GM12878 (cell line): ENCODE results near the gene MSANTD2. TPM values are rescaled to one million over a fixed set of nuclear protein-coding genes. Genes with fewer than 3 reads are reported as not detected.
A peak's percentile ranks its signal among the peaks of the same experiment; 100 is the strongest.

Experiments
- ATAC-seq: fragments of 200-7000 bp; cut with Tn5 transposase; 3 replicates; pipeline ENCODE4 v1.9.1; 2020; ENCODE audit warnings: mild to moderate bottlenecking, moderate library complexity
- BruUV-seq: library from RNA; stranded (reverse); fragments of 400-500 nt; replicated peaks from 2 replicates; lab custom pipeline; 2021; lab: Mats Ljungman, UMichigan
- CTCF ChIA-PET: fragments of 300-600 bp; sonication (Branson Sonifier 250); formaldehyde crosslinking; extraction: SDS; loops from one replicate; lab custom pipeline; 2021; ENCODE audit warnings: inconsistent platforms; lab: Yijun Ruan, JAX
- POLR2A ChIA-PET: fragments of 350-600 bp; formaldehyde crosslinking; extraction: SDS; loops from one replicate; lab custom pipeline; 2021; ENCODE audit warnings: inconsistent platforms; lab: Charles Lee
- RAD21 ChIA-PET: fragments of 300-600 bp; sonication (Branson Sonifier 250); formaldehyde crosslinking; loops from one replicate; lab custom pipeline; 2023; ENCODE audit warnings: antibody characterized with exemption; ENCODE audit not compliant: unreplicated experiment; lab: Charles Lee
- SMC1A ChIA-PET: fragments of 300-600 bp; sonication (Branson Sonifier 250); formaldehyde crosslinking; loops from one replicate; lab custom pipeline; 2023; ENCODE audit not compliant: unreplicated experiment, uncharacterized antibody; lab: Charles Lee
- DNase-seq: peaks from one replicate; pipeline ENCODE4 v3.0.0-alpha.2; 2011; ENCODE audit warnings: low read depth, low spot score
- FAIRE-seq: peaks from 3 replicates; lab custom pipeline; 2011; peaks lifted over from hg19 to GRCh38; lab: Jason Lieb, UNC
- H2AFZ ChIP-seq: 2 replicates; pipeline ENCODE4 v1.6.0; 2011; ENCODE audit warnings: low read depth, low read length, control low read depth; ENCODE audit not compliant: control insufficient read depth
- H3K27ac ChIP-seq: 2 replicates; pipeline ENCODE4 v1.5.1; 2011; ENCODE audit warnings: control low read depth; ENCODE audit not compliant: control insufficient read depth, insufficient read depth
- H3K27me3 ChIP-seq, 2 experiments: replicated peaks in 1 of 2; 2 replicates each; pipeline versions ENCODE4 v1.6.0 to v1.6.1; 2011; ENCODE audit warnings: low read length in 1 of 2; ENCODE audit not compliant: control insufficient read depth in 2 of 2, insufficient read depth in 2 of 2
- H3K36me3 ChIP-seq, 2 experiments: 2 replicates each; pipeline ENCODE4 v1.5.1; 2011; ENCODE audit warnings: low read length in 1 of 2; ENCODE audit not compliant: control insufficient read depth in 2 of 2, insufficient read depth in 2 of 2
- H3K4me1 ChIP-seq: 2 replicates; pipeline ENCODE4 v1.6.1; 2011; ENCODE audit warnings: mild to moderate bottlenecking, low read length, moderate library complexity, mixed read lengths; ENCODE audit not compliant: control insufficient read depth, insufficient read depth
- H3K4me2 ChIP-seq: 2 replicates; pipeline ENCODE4 v1.6.0; 2011; ENCODE audit warnings: control low read depth; ENCODE audit not compliant: control insufficient read depth, insufficient read depth
- H3K4me3 ChIP-seq: fragments of 200-600 bp; sonication (generic); 2 replicates; pipeline ENCODE4 v1.5.1; 2016
- H3K79me2 ChIP-seq: 2 replicates; pipeline ENCODE4 v1.6.0; 2011; ENCODE audit warnings: low read length; ENCODE audit not compliant: control insufficient read depth, insufficient read depth
- H3K9ac ChIP-seq: 2 replicates; pipeline ENCODE4 v1.8.0; 2011; ENCODE audit warnings: low read length, control low read depth, mixed read lengths; ENCODE audit not compliant: control insufficient read depth, insufficient read depth
- H3K9me3 ChIP-seq: replicated peaks from 3 replicates; pipeline ENCODE4 v1.5.1; 2011; ENCODE audit warnings: mild to moderate bottlenecking, low read length; ENCODE audit not compliant: control insufficient read depth, insufficient read depth
- H4K20me1 ChIP-seq: 2 replicates; pipeline ENCODE4 v1.6.0; 2011; ENCODE audit not compliant: control insufficient read depth, insufficient read depth
- BRCA1 ChIP-seq: IDR thresholded peaks from 2 replicates; pipeline ENCODE4 v1.6.1; 2011; ENCODE audit warnings: low read depth, low read length, improper control_type of control experiment
- CHD4 ChIP-seq: fragments of 200-600 bp; sonication (generic); IDR thresholded peaks from 2 replicates; pipeline ENCODE4 v1.6.1; 2016; ENCODE audit warnings: mild to moderate bottlenecking
- EP300 ChIP-seq, 2 experiments: fragments of 150-350 bp in 1 of 2; IDR thresholded peaks; 2 replicates each; pipeline ENCODE4 v1.6.1; 2011 to 2012; ENCODE audit warnings: low read depth in 2 of 2, low read length in 2 of 2, borderline replicate concordance in 1 of 2, improper control_type of control experiment in 1 of 2, inconsistent platforms in 1 of 2; ENCODE audit not compliant: control insufficient read depth in 1 of 2
- HDGF ChIP-seq: fragments of 450-650 bp; IDR thresholded peaks from 2 replicates; pipeline ENCODE4 v1.6.1; 2016; ENCODE audit warnings: antibody characterized with exemption
- KDM1A ChIP-seq: fragments of 200-600 bp; sonication (generic); IDR thresholded peaks from 2 replicates; pipeline ENCODE4 v1.6.1; 2016; ENCODE audit warnings: borderline replicate concordance
- KLF5 ChIP-seq: fragments of 450-650 bp; IDR thresholded peaks from 2 replicates; pipeline ENCODE4 v1.6.1; 2014; ENCODE audit warnings: mild to moderate bottlenecking; ENCODE audit not compliant: partially characterized antibody
- MEF2B ChIP-seq: fragments of 450-650 bp; IDR thresholded peaks from 2 replicates; pipeline ENCODE4 v1.6.1; 2018; ENCODE audit warnings: mild to moderate bottlenecking, moderate library complexity; ENCODE audit not compliant: partially characterized antibody, poor library complexity, severe bottlenecking
- MYB ChIP-seq: fragments of 150-350 bp; IDR thresholded peaks from 2 replicates; pipeline ENCODE4 v1.6.1; 2014; ENCODE audit warnings: mild to moderate bottlenecking, low read depth, low read length, borderline replicate concordance
- POLR2AphosphoS2 ChIP-seq: IDR thresholded peaks from 2 replicates; pipeline ENCODE4 v1.6.1; 2011; ENCODE audit warnings: low read depth, mild to moderate bottlenecking, low read length, improper control_type of control experiment, moderate library complexity
- RUNX3 ChIP-seq: IDR thresholded peaks from 2 replicates; pipeline ENCODE4 v1.6.1; 2012; ENCODE audit warnings: low read length, inconsistent platforms
- SP1 ChIP-seq: IDR thresholded peaks from one replicate; pipeline ENCODE4 v1.6.1; 2011; ENCODE audit warnings: low read depth, low read length
- TCF12 ChIP-seq: IDR thresholded peaks from 2 replicates; pipeline ENCODE4 v1.6.1; 2011; ENCODE audit warnings: low read depth, mild to moderate bottlenecking, low read length
- ZBTB40 ChIP-seq: fragments of 450-650 bp; IDR thresholded peaks from 2 replicates; pipeline ENCODE4 v1.6.1; 2016; ENCODE audit warnings: mild to moderate bottlenecking, moderate library complexity, borderline replicate concordance
- ZSCAN29 ChIP-seq: fragments of 450-650 bp; IDR thresholded peaks from 2 replicates; pipeline ENCODE4 v1.6.1; 2017; ENCODE audit warnings: mild to moderate bottlenecking, moderate library complexity
- WGBS: methylation state at CpG from one replicate; pipeline ENCODE4 v1.1.6; 2016; ENCODE audit warnings: low lambda C conversion rate; ENCODE audit not compliant: insufficient replicate concordance, insufficient coverage; ENCODE audit errors: missing lambda C conversion rate; 5-methylcytosine and 5-hydroxymethylcytosine counted together
- in situ Hi-C: fragments of 300-500 bp; cut with MboI; formaldehyde crosslinking; loops from 9 replicates; pipeline ENCODE4 v1.14.3; 2018; ENCODE audit warnings: mixed read lengths
- intact Hi-C: fragments of 100-400 bp; cut with micrococcal nuclease; formaldehyde crosslinking; loops from one replicate; pipeline ENCODE4 v1.14.2; 2022; ENCODE audit not compliant: unreplicated experiment
- polyA plus RNA-seq, 11 experiments: library from polyadenylated mRNA; depleted of rRNA in 4 of 11; unstranded in 6 of 11; stranded (reverse) in 5 of 11; fragments of >200 nt; fragmentation: Nextera tagmentation in 4 of 11; fragmentation: Illumina TruSeq in 1 of 11; extraction: Ambion mirVana in 4 of 11; extraction: Trizol in 1 of 11; gene quantifications; 1 replicate in 1 of 11; 2 replicates in 10 of 11; pipeline versions ENCODE4 v1.2.1 to v1.2.3, GENCODE V29; 2011 to 2016; ENCODE audit warnings: inconsistent platforms in 2 of 11, missing spikeins in 2 of 11, low read depth in 1 of 11
- total RNA-seq, 4 experiments: library from RNA; depleted of rRNA in 3 of 4; stranded (reverse); fragments of >200 nt in 3 of 4; fragmentation: Illumina TruSeq in 1 of 4; extraction: Trizol in 1 of 4; gene quantifications; 2 replicates each; pipeline versions ENCODE4 v1.2.1 to v1.2.3, GENCODE V29; 2013 to 2021

Gene MSANTD2
- total and polyA plus RNA-seq, 10 of the 15 experiments (the other 5 are each of a cell fraction or from before 2014, with no cell fraction given), result 3.0 to 12.4 (median 8.0) TPM

GRCh38 chr11:124832571-124832970 lies 32.4 kb upstream of the MSANTD2 start:
- BruUV-seq, result no TSS peak
- ChIA-PET SMC1A (interaction anchor here (0.7 to 2.2 kb wide), 3 partner anchors 163 to 199 kb away, joined by 3 to 9 read pairs (median 5); no protein-coding TSS in a partner anchor), RAD21 (no interaction called here), CTCF (interaction anchor here (0.6 to 7.1 kb wide), 7 partner anchors 21 to 181 kb away, joined by 3 to 102 read pairs (median 4); no protein-coding TSS in a partner anchor), POLR2A (interaction anchor here (0.9 kb wide), 1 partner anchor 162 kb away, joined by 3 read pairs; no protein-coding TSS in a partner anchor)
- intact Hi-C loops, result no loop called here
- no peak overlapping the region for H3K4me2 ChIP-seq
- H3K4me3 ChIP-seq, result no peak overlapping the region
- no peaks in the 10 kb centered on the region for H3K4me1 ChIP-seq
- ATAC-seq, result no peak
- no peak for DNase-seq
- 50% methylated on average over 4 of the region's 4 CpGs for WGBS
- H3K9me3 ChIP-seq, result no peaks in the 10 kb centered on the region
- in situ Hi-C loops, result loop anchor here (25.0 kb wide), 1 partner anchor 420 kb away; the partner anchor contains the start of gene OR8B4
- TF ChIP-seq CHD4 (no peak), KLF5 (no peak), ZSCAN29 (no peak), HDGF (no peak), MYB (no peak), SP1 (no peak), TCF12 (0 out of 2 replicates have a peak, but pooled peaks have one; percentile 7), EP300 (IDR thresholded peaks at IDR 0.05; ENCODE audit: borderline replicate concordance in 1 of 2, control insufficient read depth in 1 of 2, low read depth in 2 of 2, low read length in 2 of 2) (no peak), KDM1A (no peak), MEF2B (no peak), RUNX3 (peak; percentile 35; the same call in 1 of the 2 replicates), BRCA1 (no peak), ZBTB40 (no peak), POLR2AphosphoS2 (no peak)
- peaks cover 0 to 2% of the 10 kb centered on the region in 2 experiments; a peak in 2 of 4 replicates for H3K27me3 ChIP-seq
- no peaks in the 10 kb centered on the region for H3K36me3 ChIP-seq
- H3K9ac ChIP-seq, result no peak overlapping the region
- no peak overlapping the region for H3K27ac ChIP-seq
- no peak for FAIRE-seq
- H3K79me2 ChIP-seq, result no peaks in the 10 kb centered on the region
- no peak overlapping the region for H2AFZ ChIP-seq
- H4K20me1 ChIP-seq, result no peaks in the 10 kb centered on the region
